ENCODE data around the gene C1QTNF4. TPM values are rescaled to one million over a fixed set of nuclear protein-coding genes. Genes with fewer than 3 reads are reported as not detected.
A peak's percentile ranks its signal among the peaks of the same experiment; 100 is the strongest.

C1QTNF4 gene
- total and polyA plus RNA-seq, 2 donors (not counting 1 experiment from before 2014, with no cell fraction given): 1.6 TPM; not detected in 1

DNA sequence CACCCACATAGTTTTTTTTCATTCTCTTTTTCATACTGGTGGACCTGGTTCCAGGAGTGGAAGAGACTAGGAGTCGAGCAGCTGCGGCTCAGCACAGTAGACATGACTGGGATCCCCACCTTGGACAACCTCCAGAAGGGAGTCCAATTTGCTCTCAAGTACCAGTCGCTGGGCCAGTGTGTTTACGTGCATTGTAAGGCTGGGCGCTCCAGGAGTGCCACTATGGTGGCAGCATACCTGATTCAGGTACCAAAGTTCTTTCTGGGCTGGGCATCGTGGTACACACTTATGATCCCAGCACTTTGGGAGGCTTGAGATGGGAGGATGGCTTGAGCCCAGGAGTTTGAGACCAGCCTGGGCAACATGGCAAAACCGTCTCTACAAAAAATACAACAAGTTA lies 24.6 kb downstream of the C1QTNF4 start:
- peaks cover 8 to 14% of the 10 kb centered on the region in 2 donors for H3K4me1 ChIP-seq (ENCODE audit: control insufficient read depth in 2 of 2, insufficient read depth in 2 of 2, low read length in 2 of 2)
- no peak overlapping the region for H3K4me2 ChIP-seq (replicated peaks; ENCODE audit: low read depth, low read length, poor library complexity, severe bottlenecking)
- DNase-seq: no peak
- ATAC-seq (ENCODE audit: low read depth): no peak
- ChIA-PET CTCF (no interaction called here), POLR2A (interaction anchor here (0.6 to 1.3 kb wide), 2 partner anchors 9 to 56 kb away, joined by 3 to 6 read pairs; partner anchors contain the start of genes KBTBD4 and NDUFS3)
- peaks cover 60% of the 10 kb centered on the region for H3K79me2 ChIP-seq (ENCODE audit: control insufficient read depth, insufficient read depth, low read length)
- no peak overlapping the region for H3K27ac ChIP-seq (ENCODE audit: low read length in 2 of 2)
- no peak overlapping the region for H2AFZ ChIP-seq (ENCODE audit: insufficient read depth, low read depth, low read length, poor library complexity, severe bottlenecking)
- Mint-ChIP-seq H3K4me1 (peaks cover 18% of the 10 kb centered on the region), H3K27ac (no peak overlapping the region), H3K27me3 (no peaks in the 10 kb centered on the region), H3K4me3 (no peak overlapping the region), H3K9me3 (ENCODE audit: insufficient read depth) (no peaks in the 10 kb centered on the region)
- WGBS (ENCODE audit: insufficient coverage): 98% methylated on average over 6 of the region's 7 CpGs
- no peaks in the 10 kb centered on the region for H4K20me1 ChIP-seq (ENCODE audit: control insufficient read depth, insufficient read depth, low read length, poor library complexity, severe bottlenecking)
- H3K36me3 ChIP-seq (replicated peaks in 1 of 2; ENCODE audit: control extremely low read depth in 1 of 2, control insufficient read depth in 1 of 2, extremely low read depth in 1 of 2, insufficient read depth in 2 of 2, low read length in 1 of 2): peaks cover 0 to 47% of the 10 kb centered on the region in 2 experiments
- intact Hi-C loops (cut with micrococcal nuclease): no loop called here
- H3K27me3 ChIP-seq (replicated peaks in 1 of 4; ENCODE audit: control extremely low read depth in 1 of 4, control insufficient read depth in 3 of 4, insufficient read depth in 4 of 4, low read length in 3 of 4): no peaks in the 10 kb centered on the region
- no peak overlapping the region for H3K9ac ChIP-seq (ENCODE audit: low read length)
- H3K9me3 ChIP-seq (ENCODE audit: control extremely low read depth in 1 of 3, control insufficient read depth in 2 of 3, insufficient read depth in 1 of 3, low read length in 2 of 3): no peaks in the 10 kb centered on the region
- no peak for TF ChIP-seq EZH2 (IDR thresholded peaks at IDR 0.05; ENCODE audit: borderline replicate concordance, insufficient read depth, low read depth, low read length, poor library complexity, severe bottlenecking)
- TF ChIP-seq, protein P1, sequence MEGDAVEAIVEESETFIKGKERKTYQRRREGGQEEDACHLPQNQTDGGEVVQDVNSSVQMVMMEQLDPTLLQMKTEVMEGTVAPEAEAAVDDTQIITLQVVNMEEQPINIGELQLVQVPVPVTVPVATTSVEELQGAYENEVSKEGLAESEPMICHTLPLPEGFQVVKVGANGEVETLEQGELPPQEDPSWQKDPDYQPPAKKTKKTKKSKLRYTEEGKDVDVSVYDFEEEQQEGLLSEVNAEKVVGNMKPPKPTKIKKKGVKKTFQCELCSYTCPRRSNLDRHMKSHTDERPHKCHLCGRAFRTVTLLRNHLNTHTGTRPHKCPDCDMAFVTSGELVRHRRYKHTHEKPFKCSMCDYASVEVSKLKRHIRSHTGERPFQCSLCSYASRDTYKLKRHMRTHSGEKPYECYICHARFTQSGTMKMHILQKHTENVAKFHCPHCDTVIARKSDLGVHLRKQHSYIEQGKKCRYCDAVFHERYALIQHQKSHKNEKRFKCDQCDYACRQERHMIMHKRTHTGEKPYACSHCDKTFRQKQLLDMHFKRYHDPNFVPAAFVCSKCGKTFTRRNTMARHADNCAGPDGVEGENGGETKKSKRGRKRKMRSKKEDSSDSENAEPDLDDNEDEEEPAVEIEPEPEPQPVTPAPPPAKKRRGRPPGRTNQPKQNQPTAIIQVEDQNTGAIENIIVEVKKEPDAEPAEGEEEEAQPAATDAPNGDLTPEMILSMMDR (IDR thresholded peaks at IDR 0.05): no peak
- no peak overlapping the region for H3K4me3 ChIP-seq (ENCODE audit: control extremely low read depth in 1 of 5, extremely low read depth in 1 of 5, insufficient read depth in 1 of 5, low read depth in 2 of 5, low read length in 4 of 5)

- POLR2A ChIA-PET: interaction anchor here (0.6 to 1.9 kb wide), 8 partner anchors 10 to 465 kb away, joined by 4 to 18 read pairs (median 5); partner anchors contain the start of genes DDB2, KBTBD4 and NDUFS3
- DNase-seq: no peak
- intact Hi-C loops (cut with micrococcal nuclease): no loop called here
Measured at GRCh38 chr11:47566149-47566698, 28.0 kb downstream of the C1QTNF4 start.

More at GRCh38 chr11:47566149-47566698, 28.0 kb downstream of the C1QTNF4 start:
- Mint-ChIP-seq H3K4me1 (peaks cover 20% of the 10 kb centered on the region), H3K27ac (peak overlapping the region; percentile 82), H3K9me3 (ENCODE audit: insufficient read depth) (no peaks in the 10 kb centered on the region), H3K27me3 (no peaks in the 10 kb centered on the region), H3K4me3 (peak overlapping the region; percentile 85)
- no peak for ATAC-seq (ENCODE audit: low read depth)
- H3K4me3 ChIP-seq (ENCODE audit: control extremely low read depth in 1 of 5, extremely low read depth in 1 of 5, insufficient read depth in 1 of 5, low read depth in 2 of 5, low read length in 4 of 5): peak overlapping the region; percentile 59 to 90 (median 83)
- WGBS (ENCODE audit: insufficient coverage): 12% methylated on average over 14 of the region's 17 CpGs
- peaks cover 66% of the 10 kb centered on the region for H3K79me2 ChIP-seq (ENCODE audit: control insufficient read depth, insufficient read depth, low read length)
- peak overlapping the region; percentile 99 for H3K4me2 ChIP-seq (replicated peaks; ENCODE audit: low read depth, low read length, poor library complexity, severe bottlenecking)
- CTCF ChIA-PET: interaction anchor here (0.7 to 2.5 kb wide), 3 partner anchors 12 to 988 kb away, joined by 3 to 19 read pairs (median 7); partner anchors contain the start of genes CELF1 and KBTBD4
- H3K36me3 ChIP-seq (replicated peaks in 1 of 2; ENCODE audit: control extremely low read depth in 1 of 2, control insufficient read depth in 1 of 2, extremely low read depth in 1 of 2, insufficient read depth in 2 of 2, low read length in 1 of 2): peaks cover 0 to 14% of the 10 kb centered on the region in 2 experiments
- peak overlapping the region; percentile 48 to 89 for H3K27ac ChIP-seq (ENCODE audit: low read length in 2 of 2)
- H3K4me1 ChIP-seq (ENCODE audit: control insufficient read depth in 2 of 2, insufficient read depth in 2 of 2, low read length in 2 of 2): peaks cover 8 to 17% of the 10 kb centered on the region in 2 donors
- H3K9ac ChIP-seq (ENCODE audit: low read length): peak overlapping the region; percentile 97
- H3K9me3 ChIP-seq (ENCODE audit: control extremely low read depth in 1 of 3, control insufficient read depth in 2 of 3, insufficient read depth in 1 of 3, low read length in 2 of 3): no peaks in the 10 kb centered on the region
- no peaks in the 10 kb centered on the region for H3K27me3 ChIP-seq (replicated peaks in 1 of 4; ENCODE audit: control extremely low read depth in 1 of 4, control insufficient read depth in 3 of 4, insufficient read depth in 4 of 4, low read length in 3 of 4)
- H2AFZ ChIP-seq (ENCODE audit: insufficient read depth, low read depth, low read length, poor library complexity, severe bottlenecking): peak overlapping the region; percentile 99
- no peaks in the 10 kb centered on the region for H4K20me1 ChIP-seq (ENCODE audit: control insufficient read depth, insufficient read depth, low read length, poor library complexity, severe bottlenecking)
- TF ChIP-seq EZH2 (IDR thresholded peaks at IDR 0.05; ENCODE audit: borderline replicate concordance, insufficient read depth, low read depth, low read length, poor library complexity, severe bottlenecking): no peak
- TF ChIP-seq, protein P1 (IDR thresholded peaks at IDR 0.05): no peak

Data from B cell (primary cell).